Measurements from ENCODE around the gene CDK1.

Gene CDK1

DNA sequence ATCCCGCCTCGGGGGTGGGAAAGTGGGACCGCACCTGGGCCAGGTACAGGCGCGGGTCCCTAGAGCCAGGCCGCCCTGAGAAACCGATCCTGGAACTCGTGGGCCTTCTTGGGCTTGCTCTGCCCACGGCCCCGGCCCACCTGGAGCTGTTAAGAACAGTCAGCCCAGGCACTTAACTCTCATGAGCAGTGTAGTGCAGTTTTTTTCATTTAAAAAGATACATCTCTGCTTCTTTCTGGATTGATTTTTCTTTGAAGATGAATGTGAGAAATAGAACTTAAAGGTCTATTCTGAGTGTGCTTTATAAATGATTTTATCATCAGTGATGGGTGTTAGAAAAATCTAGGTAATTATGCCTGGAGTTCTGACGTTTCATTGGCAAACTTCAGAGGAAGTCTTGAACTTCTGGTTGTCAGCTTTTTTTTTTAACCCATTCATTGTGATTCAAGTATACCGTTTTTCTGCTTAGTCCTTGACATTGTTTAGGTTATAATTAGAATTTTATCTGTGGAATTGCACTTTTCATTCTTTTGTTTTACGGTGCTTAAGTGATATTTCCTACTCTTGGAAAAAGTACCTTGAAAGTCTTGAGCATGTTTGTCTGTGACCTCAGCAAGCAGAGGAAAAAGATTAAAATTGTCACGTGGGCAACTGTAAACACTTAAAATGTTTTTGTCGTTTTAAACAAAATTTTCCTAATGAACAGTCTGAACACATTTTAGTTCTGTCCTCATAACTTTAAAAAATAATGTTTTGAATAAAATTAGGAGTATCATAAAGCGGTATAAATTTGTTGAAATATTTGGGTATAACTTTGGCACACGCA, 906 bp downstream of the CDK1 start:
- no peak for DNase-seq

- no peak for DNase-seq
Observed at GRCh38 chr10:60781661-60782060, 3.4 kb downstream of the CDK1 start.

DNA sequence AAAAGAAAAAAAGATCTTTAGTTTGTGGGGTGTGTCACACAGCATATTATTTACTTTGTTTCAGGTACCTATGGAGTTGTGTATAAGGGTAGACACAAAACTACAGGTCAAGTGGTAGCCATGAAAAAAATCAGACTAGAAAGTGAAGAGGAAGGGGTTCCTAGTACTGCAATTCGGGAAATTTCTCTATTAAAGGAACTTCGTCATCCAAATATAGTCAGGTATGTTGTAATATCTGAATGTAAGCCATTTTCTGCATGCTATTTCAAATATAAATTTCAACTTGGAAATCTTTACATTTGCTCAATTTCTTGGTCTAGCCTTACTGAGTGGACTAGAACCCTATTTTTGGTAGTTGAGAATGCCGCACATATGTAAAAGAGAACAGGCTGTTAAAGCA, 6.4 kb downstream of the CDK1 start:
- DNase-seq: no peak

- no peak for DNase-seq
Observed at GRCh38 chr10:60788544-60788943, 10.3 kb downstream of the CDK1 start.

- DNase-seq: no peak
Observed at GRCh38 chr10:60789340-60789739, 11.1 kb downstream of the CDK1 start.

DNA sequence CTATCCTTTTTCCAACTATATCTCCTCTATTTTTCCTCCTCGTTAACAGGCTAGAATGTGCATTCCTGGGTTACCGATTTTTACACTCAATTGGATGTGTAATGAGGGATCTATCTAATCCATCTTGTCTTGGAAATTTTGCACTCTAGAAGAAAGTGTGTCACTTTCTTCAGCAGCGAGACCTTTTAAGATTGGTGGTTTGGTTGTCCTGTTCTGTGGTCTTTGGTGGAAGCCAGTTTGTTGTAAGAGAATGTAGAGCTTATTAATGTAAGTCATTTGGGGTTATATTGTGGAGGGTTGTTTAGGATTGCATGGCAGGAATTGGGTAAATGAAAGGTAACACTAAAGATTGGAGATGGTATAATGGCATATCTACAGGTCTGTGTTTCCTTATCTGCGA, 16.7 kb downstream of the CDK1 start:
- DNase-seq: no peak

- DNase-seq: no peak
Observed at GRCh38 chr10:60795465-60796202, 17.4 kb downstream of the CDK1 start.

DNA sequence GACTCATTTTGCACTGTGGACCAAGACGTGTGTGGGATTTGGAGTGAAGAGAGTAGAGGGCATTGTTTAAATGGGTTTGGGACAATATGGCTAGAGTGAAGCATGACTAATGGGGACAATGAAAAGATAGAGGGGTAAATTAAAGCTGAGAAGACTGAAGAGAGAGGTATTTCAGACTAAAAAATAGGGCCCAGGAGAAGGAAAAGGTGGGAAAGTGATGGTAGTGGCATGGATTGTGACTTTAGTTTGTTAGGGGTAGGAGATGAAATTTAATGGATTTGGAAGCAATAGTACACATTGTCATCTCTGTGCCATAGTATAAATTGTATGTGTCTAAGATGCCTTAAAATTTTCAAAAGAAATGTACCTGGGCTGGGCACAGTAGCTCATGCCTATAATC, 18.2 kb downstream of the CDK1 start:
- no peak for DNase-seq

- DNase-seq: no peak
Observed at GRCh38 chr10:60797200-60797599, 18.9 kb downstream of the CDK1 start.

DNA sequence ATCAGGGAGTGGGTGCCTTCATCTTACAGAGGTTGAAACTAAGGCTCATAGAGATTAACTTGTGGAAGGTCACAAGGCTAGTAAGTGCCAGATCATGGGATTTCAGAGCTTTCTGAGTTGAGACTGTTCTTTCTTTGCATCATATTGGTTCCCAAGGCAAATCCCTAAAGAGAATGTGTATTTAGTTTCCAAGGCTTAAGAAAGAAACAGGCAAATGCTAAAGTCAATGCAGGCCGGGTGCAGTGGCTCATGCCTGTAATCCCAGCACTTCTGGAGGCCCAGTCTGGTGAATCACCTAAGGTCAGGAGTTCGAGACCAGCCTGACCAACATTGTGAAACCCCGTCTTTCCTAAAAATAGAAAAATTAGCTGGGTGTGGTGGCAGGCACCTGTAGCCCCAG, 19.8 kb downstream of the CDK1 start:
- no peak for DNase-seq

- DNase-seq: no peak
Observed at GRCh38 chr10:60798870-60799269, 20.6 kb downstream of the CDK1 start.

GRCh38 chr10:60799971-60800650, 21.8 kb downstream of the CDK1 start:
- no peak for DNase-seq

DNA sequence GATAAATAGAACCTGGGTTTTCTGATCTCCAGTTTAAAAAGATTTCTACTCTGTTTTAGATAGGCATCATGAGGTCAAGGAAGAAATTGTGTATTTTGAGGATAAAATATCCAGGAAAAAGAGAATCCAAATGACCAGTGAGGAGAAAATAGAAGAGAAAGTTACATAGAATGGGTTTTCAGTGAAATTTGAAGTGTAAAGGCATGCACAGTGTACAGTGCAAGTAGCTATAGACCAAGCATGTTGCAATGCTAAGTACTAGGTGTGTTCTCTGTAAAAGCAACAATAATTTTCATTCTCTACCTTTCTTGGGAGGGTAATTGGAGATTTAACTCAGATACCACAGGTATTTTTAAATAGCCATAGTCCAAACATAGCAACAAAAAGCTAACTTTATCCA, 22.6 kb downstream of the CDK1 start:
- DNase-seq: no peak

DNA sequence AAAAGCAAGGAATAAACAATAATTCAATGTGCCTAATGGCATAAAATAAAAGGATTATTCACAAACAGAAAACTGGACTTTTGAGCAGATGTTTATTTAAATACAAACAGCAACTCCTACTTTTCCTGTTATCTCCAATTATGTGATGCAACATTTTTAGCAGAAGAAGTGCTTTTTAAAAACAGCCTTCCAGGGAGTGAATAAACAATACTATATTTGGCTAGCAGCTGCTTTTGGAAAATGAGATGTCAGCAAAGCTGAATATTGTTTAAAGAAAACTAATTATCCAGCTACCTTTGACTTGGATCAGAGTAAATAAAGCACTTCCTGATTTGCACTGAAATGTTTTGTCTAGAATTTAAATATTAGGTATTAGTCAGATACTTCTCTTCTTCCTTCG, 23.2 kb downstream of the CDK1 start:
- no peak for DNase-seq

DNA sequence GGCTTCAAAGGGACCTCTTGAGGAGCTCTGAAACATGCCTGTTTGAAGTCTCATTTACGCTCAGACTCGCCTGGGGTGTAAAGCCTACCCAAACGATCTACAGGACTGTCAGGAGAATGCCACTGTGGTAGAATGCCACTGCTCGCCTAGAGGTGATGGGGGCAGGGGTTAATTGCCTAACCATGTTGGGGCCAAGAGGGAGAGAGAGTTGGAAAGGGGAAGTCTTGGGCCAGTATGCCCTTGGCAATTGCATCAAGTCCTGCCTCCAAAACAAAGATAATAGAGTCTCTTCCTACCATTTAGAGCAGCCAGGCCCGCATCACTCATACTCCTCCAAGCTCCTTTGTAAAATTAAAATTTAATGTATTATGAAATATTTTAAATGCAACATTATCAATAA, 25.2 kb downstream of the CDK1 start:
- no peak for DNase-seq

- no peak for DNase-seq
Observed at GRCh38 chr10:60803865-60804264, 25.6 kb downstream of the CDK1 start.

DNA sequence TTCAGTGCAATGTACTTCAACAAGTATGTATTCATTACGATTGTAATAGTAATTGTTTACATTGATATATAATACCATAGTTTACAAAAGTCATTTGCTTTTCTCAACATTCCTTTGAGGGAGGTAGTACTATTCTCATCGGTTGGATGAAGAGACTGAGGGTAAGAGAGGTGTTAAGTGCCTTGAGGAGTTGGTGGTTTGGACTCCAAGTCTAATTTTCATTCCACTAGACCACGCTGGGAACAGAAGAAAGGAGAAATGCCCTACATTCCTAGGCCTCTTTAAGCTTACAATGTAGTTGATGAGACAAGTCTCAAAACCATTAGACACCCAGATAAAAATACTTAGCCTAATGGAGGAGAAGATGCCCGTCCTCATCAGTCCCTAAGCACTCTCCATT, 28.6 kb downstream of the CDK1 start:
- DNase-seq: no peak

DNA sequence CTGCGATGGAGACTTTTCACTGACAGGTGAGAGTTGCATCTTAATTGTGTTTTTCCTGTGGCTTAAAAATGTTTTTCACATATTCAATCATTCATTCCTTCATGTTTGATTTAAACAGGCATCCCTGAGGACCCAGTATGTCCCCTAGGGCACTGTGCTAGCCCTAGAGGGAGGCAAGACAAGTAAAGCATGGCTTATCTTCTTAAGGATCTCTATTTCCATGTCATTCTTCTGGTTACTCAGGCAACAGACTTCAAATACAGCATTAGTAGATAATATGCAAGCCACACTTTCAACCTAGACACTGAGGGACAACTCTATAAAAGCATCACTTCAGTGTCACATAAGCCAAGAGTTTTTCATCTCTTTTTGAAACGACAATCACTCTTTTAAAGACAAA, 29.2 kb downstream of the CDK1 start:
- no peak for DNase-seq

GRCh38 chr10:60808036-60808435, 29.8 kb downstream of the CDK1 start:
- no peak for DNase-seq

DNA sequence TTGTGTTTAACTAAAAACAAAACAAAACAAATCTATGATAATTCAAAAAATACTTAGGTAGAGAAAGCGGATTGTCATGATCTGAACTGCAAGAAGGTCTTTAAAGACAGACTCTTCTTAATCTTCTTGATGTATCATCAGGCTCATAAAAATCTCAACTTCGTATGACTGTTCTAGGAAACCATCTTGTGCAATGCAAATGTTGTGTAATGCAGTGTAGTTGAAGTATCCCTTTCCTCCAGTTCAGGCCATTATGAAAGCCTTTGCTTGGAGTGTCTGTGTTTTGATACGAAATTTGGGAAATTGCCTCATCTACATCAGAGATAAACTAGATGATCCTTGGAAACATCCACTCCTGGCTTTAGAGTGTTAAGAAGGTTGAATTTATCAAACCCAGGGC, 30.9 kb downstream of the CDK1 start:
- DNase-seq: no peak

DNA sequence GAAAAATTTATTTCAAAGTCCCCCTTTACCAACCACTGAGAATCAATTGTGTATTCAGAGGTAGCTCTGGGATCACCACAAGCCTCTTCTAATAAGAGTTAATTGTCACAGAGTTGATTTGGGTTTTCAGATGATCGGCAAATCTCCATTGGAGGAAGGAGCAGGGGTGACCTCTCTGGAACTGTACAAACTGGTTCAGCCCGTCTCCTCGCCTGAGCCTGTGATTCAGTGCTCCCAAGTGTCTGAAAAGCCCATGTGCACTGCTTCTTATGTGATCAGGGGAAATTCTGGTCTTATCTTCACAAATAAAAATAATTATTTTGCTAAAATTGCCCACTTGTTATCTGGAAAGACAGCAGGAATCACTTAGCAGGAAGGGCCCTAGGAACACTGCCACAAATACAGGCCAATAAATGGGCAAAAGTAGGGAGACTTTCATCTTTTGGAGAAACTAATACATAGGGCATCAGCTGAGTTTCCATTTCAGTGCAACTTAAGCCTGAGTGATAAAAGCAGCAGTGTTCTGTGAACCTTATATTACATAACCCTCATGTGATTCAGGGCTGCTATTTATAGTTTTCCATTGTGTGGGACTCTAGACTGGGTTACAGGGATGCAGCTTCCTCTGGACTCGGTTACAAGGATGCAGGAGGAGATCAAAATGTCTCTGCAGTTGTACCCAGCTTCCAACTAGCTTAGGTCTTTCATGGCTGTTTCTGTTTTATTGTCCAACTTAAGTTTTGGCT, 32.3 kb downstream of the CDK1 start:
- no peak for DNase-seq

- peak; percentile 66 for DNase-seq
Observed at GRCh38 chr10:60816628-60817397, 38.5 kb downstream of the CDK1 start.

All from CD4-positive, alpha-beta T cell treated with Interleukin-10 for 1 hour (primary cell).